GM12878 (cell line): ENCODE results near the gene DACT3. TPM values are rescaled to one million over a fixed set of nuclear protein-coding genes. Genes with fewer than 3 reads are reported as not detected.

Experiments
- ATAC-seq: fragments of 200-7000 bp; cut with Tn5 transposase; 3 replicates; pipeline ENCODE4 v1.9.1; 2020; ENCODE audit warnings: mild to moderate bottlenecking, moderate library complexity
- BruUV-seq: library from RNA; stranded (reverse); fragments of 400-500 nt; replicated peaks from 2 replicates; lab custom pipeline; 2021; lab: Mats Ljungman, UMichigan
- CTCF ChIA-PET: fragments of 300-600 bp; sonication (Branson Sonifier 250); formaldehyde crosslinking; extraction: SDS; loops from one replicate; lab custom pipeline; 2021; ENCODE audit warnings: inconsistent platforms; lab: Yijun Ruan, JAX
- POLR2A ChIA-PET: fragments of 350-600 bp; formaldehyde crosslinking; extraction: SDS; loops from one replicate; lab custom pipeline; 2021; ENCODE audit warnings: inconsistent platforms; lab: Charles Lee
- RAD21 ChIA-PET: fragments of 300-600 bp; sonication (Branson Sonifier 250); formaldehyde crosslinking; loops from one replicate; lab custom pipeline; 2023; ENCODE audit warnings: antibody characterized with exemption; ENCODE audit not compliant: unreplicated experiment; lab: Charles Lee
- SMC1A ChIA-PET: fragments of 300-600 bp; sonication (Branson Sonifier 250); formaldehyde crosslinking; loops from one replicate; lab custom pipeline; 2023; ENCODE audit not compliant: unreplicated experiment, uncharacterized antibody; lab: Charles Lee
- DNase-seq: peaks from one replicate; pipeline ENCODE4 v3.0.0-alpha.2; 2011; ENCODE audit warnings: low read depth, low spot score
- FAIRE-seq: peaks from 3 replicates; lab custom pipeline; 2011; peaks lifted over from hg19 to GRCh38; lab: Jason Lieb, UNC
- H2AFZ ChIP-seq: 2 replicates; pipeline ENCODE4 v1.6.0; 2011; ENCODE audit warnings: low read depth, low read length, control low read depth; ENCODE audit not compliant: control insufficient read depth
- H3K27ac ChIP-seq: 2 replicates; pipeline ENCODE4 v1.5.1; 2011; ENCODE audit warnings: control low read depth; ENCODE audit not compliant: control insufficient read depth, insufficient read depth
- H3K27me3 ChIP-seq, 2 experiments: replicated peaks in 1 of 2; 2 replicates each; pipeline versions ENCODE4 v1.6.0 to v1.6.1; 2011; ENCODE audit warnings: low read length in 1 of 2; ENCODE audit not compliant: control insufficient read depth in 2 of 2, insufficient read depth in 2 of 2
- H3K36me3 ChIP-seq, 2 experiments: 2 replicates each; pipeline ENCODE4 v1.5.1; 2011; ENCODE audit warnings: low read length in 1 of 2; ENCODE audit not compliant: control insufficient read depth in 2 of 2, insufficient read depth in 2 of 2
- H3K4me1 ChIP-seq: 2 replicates; pipeline ENCODE4 v1.6.1; 2011; ENCODE audit warnings: mild to moderate bottlenecking, low read length, moderate library complexity, mixed read lengths; ENCODE audit not compliant: control insufficient read depth, insufficient read depth
- H3K4me2 ChIP-seq: 2 replicates; pipeline ENCODE4 v1.6.0; 2011; ENCODE audit warnings: control low read depth; ENCODE audit not compliant: control insufficient read depth, insufficient read depth
- H3K4me3 ChIP-seq: fragments of 200-600 bp; sonication (generic); 2 replicates; pipeline ENCODE4 v1.5.1; 2016
- H3K79me2 ChIP-seq: 2 replicates; pipeline ENCODE4 v1.6.0; 2011; ENCODE audit warnings: low read length; ENCODE audit not compliant: control insufficient read depth, insufficient read depth
- H3K9ac ChIP-seq: 2 replicates; pipeline ENCODE4 v1.8.0; 2011; ENCODE audit warnings: low read length, control low read depth, mixed read lengths; ENCODE audit not compliant: control insufficient read depth, insufficient read depth
- H3K9me3 ChIP-seq: replicated peaks from 3 replicates; pipeline ENCODE4 v1.5.1; 2011; ENCODE audit warnings: mild to moderate bottlenecking, low read length; ENCODE audit not compliant: control insufficient read depth, insufficient read depth
- H4K20me1 ChIP-seq: 2 replicates; pipeline ENCODE4 v1.6.0; 2011; ENCODE audit not compliant: control insufficient read depth, insufficient read depth
- CHD2 ChIP-seq: IDR thresholded peaks from 2 replicates; pipeline ENCODE4 v1.6.1; 2011; ENCODE audit warnings: low read depth, low read length, improper control_type of control experiment, borderline replicate concordance
- CREB1 ChIP-seq: IDR thresholded peaks from 2 replicates; pipeline ENCODE4 v1.6.1; 2012; ENCODE audit warnings: low read depth, mild to moderate bottlenecking, inconsistent platforms
- CREM ChIP-seq: IDR thresholded peaks from 2 replicates; pipeline ENCODE4 v1.6.1; 2014; ENCODE audit warnings: antibody characterized with exemption, low read depth
- NFYB ChIP-seq: IDR thresholded peaks from 2 replicates; pipeline ENCODE4 v1.6.1; 2011; ENCODE audit warnings: low read depth, mild to moderate bottlenecking, low read length, improper control_type of control experiment, moderate library complexity; ENCODE audit not compliant: insufficient read depth
- RFX5 ChIP-seq: IDR thresholded peaks from 2 replicates; pipeline ENCODE4 v1.6.1; 2011; ENCODE audit warnings: low read depth, low read length, improper control_type of control experiment
- SPI1 ChIP-seq: IDR thresholded peaks from 2 replicates; pipeline ENCODE4 v1.6.1; 2011; ENCODE audit warnings: low read depth, mild to moderate bottlenecking, low read length, moderate library complexity, borderline replicate concordance; ENCODE audit not compliant: insufficient read depth
- SREBF2 ChIP-seq: IDR thresholded peaks from 2 replicates; pipeline ENCODE4 v1.6.1; 2012; ENCODE audit warnings: mild to moderate bottlenecking, low read length
- TCF3 ChIP-seq: IDR thresholded peaks from 2 replicates; pipeline ENCODE4 v1.6.1; 2012; ENCODE audit warnings: low read depth, mild to moderate bottlenecking, low read length, borderline replicate concordance; ENCODE audit not compliant: insufficient read depth
- WGBS: methylation state at CpG from one replicate; pipeline ENCODE4 v1.1.6; 2016; ENCODE audit warnings: low lambda C conversion rate; ENCODE audit not compliant: insufficient replicate concordance, insufficient coverage; ENCODE audit errors: missing lambda C conversion rate; 5-methylcytosine and 5-hydroxymethylcytosine counted together
- in situ Hi-C: fragments of 300-500 bp; cut with MboI; formaldehyde crosslinking; loops from 9 replicates; pipeline ENCODE4 v1.14.3; 2018; ENCODE audit warnings: mixed read lengths
- intact Hi-C: fragments of 100-400 bp; cut with micrococcal nuclease; formaldehyde crosslinking; loops from one replicate; pipeline ENCODE4 v1.14.2; 2022; ENCODE audit not compliant: unreplicated experiment
- polyA plus RNA-seq, 11 experiments: library from polyadenylated mRNA; depleted of rRNA in 4 of 11; unstranded in 6 of 11; stranded (reverse) in 5 of 11; fragments of >200 nt; fragmentation: Nextera tagmentation in 4 of 11; fragmentation: Illumina TruSeq in 1 of 11; extraction: Ambion mirVana in 4 of 11; extraction: Trizol in 1 of 11; gene quantifications; 1 replicate in 1 of 11; 2 replicates in 10 of 11; pipeline versions ENCODE4 v1.2.1 to v1.2.3, GENCODE V29; 2011 to 2016; ENCODE audit warnings: inconsistent platforms in 2 of 11, missing spikeins in 2 of 11, low read depth in 1 of 11
- total RNA-seq, 4 experiments: library from RNA; depleted of rRNA in 3 of 4; stranded (reverse); fragments of >200 nt in 3 of 4; fragmentation: Illumina TruSeq in 1 of 4; extraction: Trizol in 1 of 4; gene quantifications; 2 replicates each; pipeline versions ENCODE4 v1.2.1 to v1.2.3, GENCODE V29; 2013 to 2021

The DACT3 gene
- total and polyA plus RNA-seq, 10 of the 15 experiments (the other 5 are each of a cell fraction or from before 2014, with no cell fraction given), result 0.05 to 2.5 (median 0.35) TPM; not detected in 1

DNA sequence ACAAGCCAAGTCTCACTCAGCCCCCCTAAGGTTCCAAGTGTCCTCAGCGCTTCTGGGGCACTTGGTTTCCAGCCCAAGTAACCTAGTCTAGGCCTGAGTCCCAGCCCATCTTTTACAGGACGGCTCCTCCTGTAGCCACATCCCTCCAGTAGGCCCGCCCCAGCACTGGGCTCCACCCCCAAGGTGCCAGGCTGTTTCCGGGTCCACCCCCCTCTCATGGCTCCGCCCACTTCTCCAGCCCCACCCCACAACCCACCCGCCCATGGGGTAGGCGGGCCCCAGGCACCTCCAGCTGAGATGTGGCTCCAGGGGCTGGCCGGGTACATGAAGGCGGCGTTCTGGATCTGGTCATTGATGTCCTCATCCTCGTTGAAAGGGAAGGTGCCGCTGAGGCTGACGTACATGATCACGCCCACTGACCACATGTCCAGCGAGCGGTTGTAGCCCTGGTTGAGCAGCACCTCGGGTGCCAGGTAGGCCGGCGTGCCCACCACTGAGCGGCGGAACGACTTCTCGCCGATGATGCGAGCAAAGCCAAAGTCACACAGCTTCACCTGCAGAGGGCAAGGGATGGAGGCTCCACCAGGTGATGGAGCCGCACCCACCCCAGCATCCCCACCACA, 17.2 kb upstream of the DACT3 start (continued):
- TF ChIP-seq SREBF2, result no peak
- TF ChIP-seq CHD2, result no peak
- TF ChIP-seq SPI1, result no peak

DNA sequence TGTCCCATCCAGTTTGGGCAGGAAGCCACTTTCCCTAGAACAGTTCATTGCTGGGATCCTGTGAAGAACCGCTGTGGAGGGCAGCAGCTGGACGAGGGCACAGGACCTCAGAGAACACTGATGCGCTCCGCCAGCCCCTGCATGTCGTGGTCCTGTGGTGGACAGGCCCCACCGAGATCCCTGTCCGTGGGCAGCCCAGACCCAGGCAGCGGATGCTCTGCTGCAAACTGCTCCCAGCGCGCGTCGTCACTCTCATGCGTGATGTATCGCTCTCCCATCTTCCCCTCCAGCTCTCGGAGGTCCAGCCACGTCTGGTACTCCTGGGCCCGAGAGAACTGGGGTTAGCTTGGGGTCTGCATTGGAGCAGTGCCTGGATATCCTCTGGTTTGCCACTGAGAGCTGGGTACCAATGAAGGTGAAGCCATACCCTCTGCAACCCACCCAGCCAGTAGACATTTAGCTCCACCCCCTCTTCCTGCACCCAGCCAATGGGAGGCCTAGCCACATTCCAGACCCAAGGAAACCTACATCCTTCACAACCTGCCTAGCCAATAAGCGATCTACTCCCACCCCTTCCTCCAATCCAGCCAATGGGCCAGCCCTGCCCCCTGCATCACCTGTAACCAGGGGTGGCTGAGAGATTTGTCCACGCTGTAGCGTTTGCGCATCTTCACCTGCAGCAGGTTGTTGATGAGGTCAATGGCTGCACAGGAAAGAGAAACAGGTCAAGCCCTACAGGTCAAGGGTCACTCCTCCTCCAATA, 13.6 kb upstream of the DACT3 start:
- intact Hi-C loops, result no loop called here
- no peak overlapping the region for H3K4me2 ChIP-seq
- ChIA-PET RAD21 (interaction anchor here (1.1 kb wide), 1 partner anchor 13 kb away, joined by 3 read pairs; no protein-coding TSS in a partner anchor), CTCF (interaction anchor here (1.3 to 1.6 kb wide), 2 partner anchors 13 to 29 kb away, joined by 3 to 5 read pairs; no protein-coding TSS in a partner anchor), POLR2A (no interaction called here), SMC1A (no interaction called here)
- H3K27ac ChIP-seq, result no peak overlapping the region
- no peak overlapping the region for H3K9ac ChIP-seq
- H3K79me2 ChIP-seq, result no peaks in the 10 kb centered on the region
- peaks cover 28 to 39% of the 10 kb centered on the region in 2 experiments for H3K36me3 ChIP-seq
- in situ Hi-C loops, result no loop called here
- H2AFZ ChIP-seq, result no peak overlapping the region
- BruUV-seq, result TSS peak; percentile 74
- DNase-seq, result no peak
- H3K27me3 ChIP-seq, result no peaks in the 10 kb centered on the region
- ATAC-seq, result peak; percentile 34; the same call in 2 of the 3 replicates
- no peaks in the 10 kb centered on the region for H3K9me3 ChIP-seq
- no peak for FAIRE-seq
- H3K4me1 ChIP-seq, result no peaks in the 10 kb centered on the region
- no peak overlapping the region for H3K4me3 ChIP-seq
- WGBS, result 96% methylated on average over 21 of the region's 21 CpGs
- TF ChIP-seq CREB1 (peak; percentile 68; the same call in 1 of the 2 replicates), NFYB (peak; percentile 73), RFX5 (peak; percentile 92), CREM (peak; percentile 65; the same call in 1 of the 2 replicates), TCF3 (no peak)
- peaks cover 4% of the 10 kb centered on the region; the same call in 1 of the 2 replicates for H4K20me1 ChIP-seq
